Sigmoid colon (tissue), 4 donors: Measurements from ENCODE around the gene KCTD1.

Experiments used
- EP300 ChIP-seq, 4 donors: sonication (generic); formaldehyde crosslinking; IDR thresholded peaks; one replicate each; pipeline ENCODE4 v1.6.1; 2017; ENCODE audit warnings: antibody characterized with exemption in 4 of 4
- POLR2A ChIP-seq, 2 donors: fragments of 450-650 bp; IDR thresholded peaks; one replicate each; pipeline ENCODE4 v1.6.1; 2016; ENCODE audit warnings: antibody characterized with exemption in 2 of 2, mild to moderate bottlenecking in 2 of 2, moderate library complexity in 2 of 2
- POLR2AphosphoS5 ChIP-seq, 4 donors: sonication (generic); formaldehyde crosslinking; IDR thresholded peaks; one replicate each; pipeline ENCODE4 v1.6.1; 2017; ENCODE audit warnings: antibody characterized with exemption in 4 of 4
- TF ChIP-seq, protein P1 (sequence below), 4 experiments: fragments of 450-650 bp in 3 of 4; fragments of 200-600 bp in 1 of 4; IDR thresholded peaks; one replicate each; pipeline ENCODE4 v1.5.1; 2016 to 2019; ENCODE audit warnings: antibody characterized with exemption in 4 of 4, mild to moderate bottlenecking in 3 of 4, moderate library complexity in 2 of 4

- TF ChIP-seq, protein P1, sequence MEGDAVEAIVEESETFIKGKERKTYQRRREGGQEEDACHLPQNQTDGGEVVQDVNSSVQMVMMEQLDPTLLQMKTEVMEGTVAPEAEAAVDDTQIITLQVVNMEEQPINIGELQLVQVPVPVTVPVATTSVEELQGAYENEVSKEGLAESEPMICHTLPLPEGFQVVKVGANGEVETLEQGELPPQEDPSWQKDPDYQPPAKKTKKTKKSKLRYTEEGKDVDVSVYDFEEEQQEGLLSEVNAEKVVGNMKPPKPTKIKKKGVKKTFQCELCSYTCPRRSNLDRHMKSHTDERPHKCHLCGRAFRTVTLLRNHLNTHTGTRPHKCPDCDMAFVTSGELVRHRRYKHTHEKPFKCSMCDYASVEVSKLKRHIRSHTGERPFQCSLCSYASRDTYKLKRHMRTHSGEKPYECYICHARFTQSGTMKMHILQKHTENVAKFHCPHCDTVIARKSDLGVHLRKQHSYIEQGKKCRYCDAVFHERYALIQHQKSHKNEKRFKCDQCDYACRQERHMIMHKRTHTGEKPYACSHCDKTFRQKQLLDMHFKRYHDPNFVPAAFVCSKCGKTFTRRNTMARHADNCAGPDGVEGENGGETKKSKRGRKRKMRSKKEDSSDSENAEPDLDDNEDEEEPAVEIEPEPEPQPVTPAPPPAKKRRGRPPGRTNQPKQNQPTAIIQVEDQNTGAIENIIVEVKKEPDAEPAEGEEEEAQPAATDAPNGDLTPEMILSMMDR (IDR thresholded peaks at IDR 0.05), result no peak
- TF ChIP-seq POLR2AphosphoS5 (IDR thresholded peaks at IDR 0.05) (no peak), POLR2A (IDR thresholded peaks at IDR 0.05) (no peak), EP300 (IDR thresholded peaks at IDR 0.05) (no peak)
Observed at GRCh38 chr18:26543373-26543772, 5.0 kb downstream of the KCTD1 start.
